HuH-7 (cell line): Measurements from ENCODE around the gene CCL21.
A peak's percentile ranks its signal among the peaks of the same experiment; 100 is the strongest.
"Not testable (repeated sequence)": the region's sequence is repeated elsewhere in the genome, so short reads cannot be mapped to it uniquely, and the experiment has no call there.

Experiments used
- DNase-seq: peaks from one replicate; pipeline ENCODE4 v3.0.0; 2011; ENCODE audit warnings: low spot score

Gene CCL21

GRCh38 chr9:34710023-34710422 lies at the start of gene CCL21:
TSS of gene CCL21 (minus strand) at chr9:34710136. CDS start at chr9:34710066, 70 bp downstream.
- no peak for DNase-seq

- no peak for DNase-seq
Measured at GRCh38 chr9:34759432-34760134, 49.6 kb upstream of the CCL21 start.

GRCh38 chr9:34750320-34750719 lies 40.4 kb upstream of the CCL21 start:
- not testable (repeated sequence) for DNase-seq

GRCh38 chr9:34746526-34746925 lies 36.6 kb upstream of the CCL21 start:
- DNase-seq, result no peak

DNA sequence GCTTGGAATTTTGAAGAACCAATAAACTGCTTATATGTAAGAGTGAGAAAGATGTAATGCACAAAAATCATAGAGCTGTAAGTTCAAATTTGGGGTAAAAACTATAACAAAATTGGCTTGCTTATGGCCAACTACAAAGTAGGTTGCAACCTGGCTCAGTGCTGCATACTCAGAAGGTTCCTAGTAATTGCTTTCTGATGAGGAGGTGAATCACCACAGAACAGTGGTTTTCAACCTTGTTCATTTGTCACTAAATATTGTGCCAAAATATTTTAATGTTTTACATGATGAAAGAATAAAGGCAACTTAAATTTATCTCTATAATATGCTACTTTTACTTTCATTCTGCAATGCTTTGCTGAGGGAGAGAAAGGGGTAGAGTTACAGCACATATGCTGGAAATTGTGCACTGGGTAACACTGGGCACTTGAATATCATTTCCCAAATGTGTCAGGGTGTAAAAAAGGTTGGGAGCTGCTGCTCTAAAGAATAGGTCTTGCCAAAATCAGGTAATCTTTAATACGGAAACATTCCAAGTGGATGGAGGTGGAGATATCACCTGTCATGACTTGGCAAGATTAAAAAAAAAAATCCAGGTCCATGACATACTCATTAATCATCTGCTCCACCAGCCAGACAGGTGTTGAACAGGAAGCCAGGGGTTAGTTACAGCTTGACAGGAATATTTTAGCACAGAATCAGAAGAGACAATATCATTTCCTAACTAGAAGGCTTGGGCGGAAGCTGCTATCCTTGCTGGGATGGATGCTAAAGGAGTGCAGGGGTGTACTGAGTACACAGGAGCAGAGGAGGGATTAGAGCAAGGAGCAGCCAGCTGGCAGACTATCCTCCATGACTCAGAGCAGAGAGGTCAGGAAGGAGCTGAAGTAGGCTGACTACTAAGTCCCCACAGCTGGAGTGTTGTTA lies 34.6 kb upstream of the CCL21 start:
- no peak for DNase-seq

GRCh38 chr9:34742710-34743109 lies 32.8 kb upstream of the CCL21 start:
- DNase-seq, result no peak

- DNase-seq, result no peak
Measured at GRCh38 chr9:34741628-34742027, 31.7 kb upstream of the CCL21 start.

DNA sequence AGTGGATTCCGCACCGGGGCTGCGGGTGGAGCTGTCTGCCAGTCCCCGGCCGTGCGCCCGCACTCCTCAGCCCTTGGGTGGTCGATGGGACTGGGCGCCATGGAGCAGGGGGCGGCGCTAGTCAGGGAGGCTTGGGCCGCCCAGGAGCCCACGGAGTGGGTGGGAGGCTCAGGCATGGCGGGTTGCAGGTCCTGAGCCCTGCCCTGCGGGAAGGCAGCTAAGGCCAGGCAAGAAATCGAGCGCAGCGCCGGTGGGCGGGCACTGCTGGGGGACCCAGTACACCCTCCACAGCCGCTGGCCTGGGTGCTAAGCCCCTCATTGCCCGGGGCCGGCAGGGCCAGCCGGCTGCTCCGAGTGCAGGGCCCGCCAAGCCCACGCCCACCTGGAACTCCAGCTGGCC lies 30.2 kb upstream of the CCL21 start:
- not testable (repeated sequence) for DNase-seq

DNA sequence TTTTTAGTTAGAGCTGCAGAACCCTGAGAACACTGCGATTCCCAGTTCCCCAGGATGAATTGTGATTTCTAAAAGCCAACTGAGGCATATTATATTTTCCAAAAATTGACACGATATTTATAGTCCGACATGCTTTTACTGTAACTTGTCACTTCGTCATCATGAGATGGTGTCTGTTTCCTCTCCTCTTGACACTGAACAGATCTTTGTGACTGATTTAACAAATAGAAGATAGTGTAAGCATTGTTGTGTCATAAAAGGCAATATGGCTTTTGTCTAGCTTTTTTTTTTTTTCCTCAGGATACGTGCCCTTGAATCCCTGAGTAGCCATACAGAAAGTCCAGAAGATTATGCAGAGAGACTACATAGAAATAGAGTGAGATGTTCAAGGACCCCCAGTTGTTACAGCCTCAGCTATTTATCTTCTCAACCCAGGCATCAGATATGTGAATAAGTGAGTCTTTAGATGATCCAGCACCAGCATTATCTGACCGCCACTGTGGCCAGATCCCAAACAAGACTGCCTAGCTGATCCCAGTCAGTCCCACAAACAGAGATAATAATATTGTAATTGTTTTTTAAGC lies 27.8 kb upstream of the CCL21 start:
- DNase-seq, result no peak

- no peak for DNase-seq
Measured at GRCh38 chr9:34734720-34735119, 24.8 kb upstream of the CCL21 start.

GRCh38 chr9:34732886-34733285 lies 22.9 kb upstream of the CCL21 start:
- DNase-seq, result no peak

DNA sequence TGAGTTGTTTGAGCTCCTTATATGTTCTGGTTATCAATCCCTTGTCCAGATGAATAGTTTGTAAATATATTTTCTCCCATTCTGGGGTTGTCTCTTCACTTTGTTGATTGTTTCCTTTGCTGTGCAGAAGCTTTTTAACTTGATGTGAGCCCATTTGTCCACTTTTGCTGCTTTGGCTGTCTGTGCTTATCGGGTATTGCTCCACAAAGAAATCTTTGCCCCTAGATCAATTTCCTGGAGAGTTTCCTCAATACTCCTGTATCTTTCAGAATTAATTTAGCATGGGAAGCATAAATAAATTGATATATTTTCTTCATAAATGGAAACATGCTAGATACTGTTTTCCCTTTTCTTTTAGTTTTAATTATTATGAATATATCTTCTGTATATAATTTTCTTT lies 22.5 kb upstream of the CCL21 start:
- no peak for DNase-seq

GRCh38 chr9:34723141-34723540 lies 13.2 kb upstream of the CCL21 start:
- DNase-seq, result no peak

DNA sequence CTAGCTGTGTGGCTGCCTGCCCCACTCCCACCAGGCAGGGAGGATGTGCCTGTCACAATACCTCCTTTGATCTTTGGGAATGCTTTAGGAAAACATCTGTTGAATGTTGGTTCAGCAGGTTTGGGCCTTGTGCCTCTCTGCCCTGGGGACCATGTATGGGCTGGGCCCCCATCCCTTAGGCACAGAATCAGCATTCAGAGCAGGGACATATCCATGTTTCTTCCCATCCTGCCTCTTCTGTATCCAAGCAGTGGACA lies 9.8 kb upstream of the CCL21 start:
- not testable (repeated sequence) for DNase-seq

DNA sequence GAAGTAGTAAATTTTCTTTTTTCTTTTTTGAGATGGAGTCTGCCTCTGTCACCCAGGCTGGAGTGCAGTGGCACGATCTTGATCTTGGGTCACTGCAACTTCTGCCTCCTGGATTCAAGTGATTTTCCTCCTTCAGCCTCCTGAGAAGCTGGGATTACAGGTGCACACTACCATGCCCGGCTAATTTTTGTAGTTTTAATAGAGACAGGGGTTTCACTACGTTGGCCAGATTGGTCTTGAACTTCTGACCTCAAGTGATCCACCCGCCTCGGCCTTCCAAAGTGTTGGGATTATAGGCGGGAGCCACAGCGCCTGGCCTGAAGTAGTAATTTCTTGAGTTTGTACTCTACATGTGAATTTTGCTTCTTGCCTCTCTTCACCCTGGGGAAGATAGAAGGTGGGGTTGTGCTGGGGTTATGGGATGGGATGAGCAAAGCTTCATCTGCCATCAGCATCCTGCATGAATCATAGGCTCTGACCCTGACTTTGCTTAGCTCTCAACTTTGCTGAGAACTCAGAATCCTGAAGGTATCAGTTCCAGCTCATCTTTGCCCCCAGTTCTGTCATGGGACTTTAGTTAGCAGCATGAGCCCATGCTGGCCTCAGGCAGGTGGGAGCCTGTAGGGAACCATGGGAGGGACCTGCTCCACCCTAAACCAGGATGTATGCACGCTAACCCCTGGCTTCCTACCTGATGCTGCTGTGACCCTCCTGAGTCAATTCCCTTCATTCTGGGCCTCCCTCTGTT lies 9.3 kb upstream of the CCL21 start:
- no peak for DNase-seq

GRCh38 chr9:34717996-34718614 lies 8.2 kb upstream of the CCL21 start:
- peak; percentile 12 for DNase-seq

GRCh38 chr9:34716711-34717110 lies 6.8 kb upstream of the CCL21 start:
- DNase-seq, result no peak

- DNase-seq, result no peak
Measured at GRCh38 chr9:34715639-34716215, 5.8 kb upstream of the CCL21 start.

GRCh38 chr9:34714007-34714406 lies 4.1 kb upstream of the CCL21 start:
- no peak for DNase-seq

DNA sequence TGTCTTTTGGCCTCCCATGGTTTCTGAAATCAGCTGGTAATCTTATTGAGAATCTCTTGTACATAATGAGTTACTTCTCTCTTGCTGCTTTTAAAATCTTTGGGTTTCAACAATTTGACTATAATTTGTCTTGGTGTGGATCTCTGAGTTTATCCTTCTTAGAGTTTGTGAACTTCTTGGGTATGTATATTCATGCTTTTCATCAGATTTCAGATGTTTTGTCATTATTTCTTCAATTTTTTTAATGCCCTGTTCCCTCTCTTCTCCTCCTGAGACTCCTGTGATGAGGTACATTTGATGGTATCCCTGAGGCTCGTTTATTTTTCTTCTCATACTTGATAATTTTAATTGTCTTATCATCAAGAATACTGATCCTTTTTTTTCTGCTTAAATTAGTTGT lies 2.2 kb upstream of the CCL21 start:
- DNase-seq, result no peak

DNA sequence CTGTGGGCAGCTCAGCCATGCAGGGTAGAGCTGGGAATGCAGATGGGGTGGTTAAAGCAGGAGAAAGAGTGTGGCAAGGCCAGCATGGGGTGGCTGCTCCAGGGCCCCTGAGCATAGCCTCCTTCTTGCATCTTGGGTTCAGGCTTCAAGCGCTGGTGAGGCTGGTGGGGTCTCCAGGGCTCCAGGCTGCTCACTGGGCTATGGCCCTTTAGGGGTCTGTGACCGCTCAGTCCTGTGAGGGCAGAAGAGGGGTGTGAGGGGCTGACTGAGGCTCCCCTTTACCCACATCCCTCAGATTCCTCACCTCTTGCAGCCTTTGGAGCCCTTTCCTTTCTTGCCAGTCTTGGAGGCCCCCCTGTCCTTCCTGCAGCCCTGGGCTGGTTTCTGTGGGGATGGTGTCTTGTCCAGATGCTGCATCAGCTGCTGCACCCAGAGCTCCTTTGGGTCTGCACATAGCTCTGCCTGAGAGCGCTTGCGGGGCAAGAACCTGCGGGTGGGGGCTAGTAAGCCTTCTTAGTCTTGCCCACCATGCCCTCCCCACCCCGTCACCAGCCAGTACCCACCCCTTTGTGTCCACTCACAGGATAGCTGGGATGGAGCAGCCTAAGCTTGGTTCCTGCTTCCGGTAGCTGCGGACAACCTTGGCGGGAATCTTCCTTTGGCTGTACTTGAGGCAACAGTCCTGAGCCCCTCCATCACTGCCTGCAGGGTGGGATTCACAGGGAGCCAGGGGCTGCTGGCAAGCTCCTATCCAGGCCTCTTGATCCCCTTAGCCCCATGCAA lies 549 bp downstream of the CCL21 start:
- DNase-seq, result no peak
